ENCODE measurements around the gene USPL1. TPM values are rescaled to one million over a fixed set of nuclear protein-coding genes. Genes with fewer than 3 reads are reported as not detected.
"Not testable (repeated sequence)": the region's sequence is repeated elsewhere in the genome, so short reads cannot be mapped to it uniquely, and the experiment has no call there.

Gene USPL1
- total RNA-seq, 4 donors from 2014 or later, result 16.5 to 31.6 (median 22.1) TPM

DNA sequence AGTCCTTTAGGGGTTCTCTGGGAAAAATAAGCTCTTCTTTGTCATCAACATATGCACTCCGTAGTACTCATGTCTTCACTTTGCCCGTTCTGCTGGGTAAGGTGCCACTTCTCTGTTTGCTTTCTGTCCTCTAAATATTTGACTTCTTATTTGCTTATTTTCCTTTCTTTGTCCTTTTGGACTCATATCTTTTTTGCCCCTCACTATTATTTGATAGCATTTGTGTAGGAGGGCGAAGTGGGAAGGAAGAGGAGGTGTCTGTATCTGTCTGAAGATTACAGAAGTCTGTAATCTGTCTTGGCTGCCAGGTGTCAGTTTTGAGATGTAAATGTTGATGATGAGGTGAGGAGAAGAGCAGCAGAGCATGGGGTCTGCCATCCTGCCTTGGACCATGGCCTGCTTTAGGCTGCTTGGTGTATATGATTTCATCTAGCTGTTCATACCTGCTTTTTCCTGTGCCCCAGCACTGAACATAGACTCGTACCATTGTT, 30.8 kb downstream of the USPL1 start:
- TF ChIP-seq, protein P1, sequence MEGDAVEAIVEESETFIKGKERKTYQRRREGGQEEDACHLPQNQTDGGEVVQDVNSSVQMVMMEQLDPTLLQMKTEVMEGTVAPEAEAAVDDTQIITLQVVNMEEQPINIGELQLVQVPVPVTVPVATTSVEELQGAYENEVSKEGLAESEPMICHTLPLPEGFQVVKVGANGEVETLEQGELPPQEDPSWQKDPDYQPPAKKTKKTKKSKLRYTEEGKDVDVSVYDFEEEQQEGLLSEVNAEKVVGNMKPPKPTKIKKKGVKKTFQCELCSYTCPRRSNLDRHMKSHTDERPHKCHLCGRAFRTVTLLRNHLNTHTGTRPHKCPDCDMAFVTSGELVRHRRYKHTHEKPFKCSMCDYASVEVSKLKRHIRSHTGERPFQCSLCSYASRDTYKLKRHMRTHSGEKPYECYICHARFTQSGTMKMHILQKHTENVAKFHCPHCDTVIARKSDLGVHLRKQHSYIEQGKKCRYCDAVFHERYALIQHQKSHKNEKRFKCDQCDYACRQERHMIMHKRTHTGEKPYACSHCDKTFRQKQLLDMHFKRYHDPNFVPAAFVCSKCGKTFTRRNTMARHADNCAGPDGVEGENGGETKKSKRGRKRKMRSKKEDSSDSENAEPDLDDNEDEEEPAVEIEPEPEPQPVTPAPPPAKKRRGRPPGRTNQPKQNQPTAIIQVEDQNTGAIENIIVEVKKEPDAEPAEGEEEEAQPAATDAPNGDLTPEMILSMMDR (IDR thresholded peaks at IDR 0.05), result no peak
- TF ChIP-seq POLR2A (IDR thresholded peaks at IDR 0.05) (no peak), EP300 (IDR thresholded peaks at IDR 0.05) (no peak)
- Histone ChIP-seq H3K4me1 (peaks cover 0 to 11% (median 0%) of the 10 kb centered on the region in 4 donors), H3K9me3 (no peaks in the 10 kb centered on the region), H3K4me3 (no peak overlapping the region), H3K27me3 (no peaks in the 10 kb centered on the region), H3K27ac (no peak overlapping the region), H3K36me3 (peaks cover 2 to 81% (median 17%) of the 10 kb centered on the region in 3 donors)
- no peak for DNase-seq (ENCODE audit: low spot score in 2 of 2)
- WGBS, 2 donors, result 94 to 95% methylated on average over 4 of the region's 4 CpGs

DNA sequence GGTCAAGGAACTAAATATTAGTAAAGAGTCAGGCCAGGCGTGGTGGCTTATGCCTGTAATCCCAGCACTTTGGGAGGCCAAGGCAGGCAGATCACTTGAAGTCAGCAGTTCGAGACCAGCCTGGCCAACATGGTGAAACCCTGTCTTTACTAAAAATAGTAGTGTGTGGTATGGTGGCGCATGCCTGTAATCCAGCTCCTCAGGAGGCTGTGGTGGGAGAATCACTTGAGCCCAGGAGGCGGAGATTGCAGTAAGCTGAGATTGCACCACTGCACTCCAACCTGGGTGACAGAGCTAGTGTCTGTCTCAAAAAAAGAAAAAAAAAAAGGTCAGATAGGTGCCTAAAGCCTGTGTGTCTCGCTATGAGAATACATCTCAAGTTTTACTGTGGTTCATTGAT, 33.9 kb downstream of the USPL1 start:
- 88 to 89% methylated on average over 5 of the region's 5 CpGs for whole genome bisulfite sequencing, 2 donors
- not testable (repeated sequence) for H3K4me3 ChIP-seq; DNase-seq (ENCODE audit: low spot score in 2 of 2); H3K4me1 ChIP-seq; H3K27me3 ChIP-seq; H3K9me3 ChIP-seq; H3K27ac ChIP-seq
- H3K36me3 ChIP-seq, result peaks cover 0 to 86% (median 2%) of the 10 kb centered on the region in 3 donors

DNA sequence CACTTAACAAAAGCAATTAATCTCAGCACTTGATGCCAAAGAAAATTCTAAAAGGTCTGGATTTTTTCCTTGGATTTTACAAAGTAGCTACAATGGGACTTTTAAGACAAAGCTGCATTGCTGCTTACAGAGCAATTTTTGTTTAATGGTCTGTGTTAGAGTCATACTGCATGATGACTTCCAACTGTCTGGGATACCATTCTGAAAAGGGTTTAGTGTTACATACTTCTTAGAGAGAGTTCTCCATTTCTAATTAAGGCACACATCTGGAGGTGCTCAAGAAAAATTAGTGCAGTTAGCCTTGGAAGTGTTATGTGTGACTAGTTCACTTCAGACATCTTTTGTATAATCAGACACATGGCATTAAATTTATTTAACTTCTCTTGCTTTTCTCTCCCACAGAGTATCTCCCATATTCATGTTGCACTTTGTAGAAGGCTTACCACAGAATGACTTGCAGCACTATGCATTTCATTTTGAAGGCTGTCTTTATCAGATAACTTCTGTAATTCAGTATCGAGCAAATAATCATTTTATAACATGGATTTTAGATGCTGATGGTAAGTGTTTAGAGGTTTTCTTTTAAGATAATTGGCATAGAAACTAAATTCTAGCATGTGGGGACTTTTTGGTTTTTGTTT, 35.1 kb downstream of the USPL1 start:
- TF ChIP-seq POLR2A (IDR thresholded peaks at IDR 0.05) (no peak), EP300 (IDR thresholded peaks at IDR 0.05) (no peak)
- TF ChIP-seq, protein P1 (IDR thresholded peaks at IDR 0.05), result no peak
- no peak overlapping the region for H3K4me3 ChIP-seq
- 74 to 78% methylated on average over 1 of the region's 1 CpG for WGBS, 2 donors
- no peaks in the 10 kb centered on the region for H3K27me3 ChIP-seq
- H3K9me3 ChIP-seq, result no peaks in the 10 kb centered on the region
- peaks cover 0 to 86% (median 3%) of the 10 kb centered on the region in 3 donors for H3K36me3 ChIP-seq
- DNase-seq (ENCODE audit: low spot score in 2 of 2), result no peak
- H3K4me1 ChIP-seq, result peaks cover 0 to 5% (median 0%) of the 10 kb centered on the region in 4 donors
- H3K27ac ChIP-seq, result no peak overlapping the region

DNA sequence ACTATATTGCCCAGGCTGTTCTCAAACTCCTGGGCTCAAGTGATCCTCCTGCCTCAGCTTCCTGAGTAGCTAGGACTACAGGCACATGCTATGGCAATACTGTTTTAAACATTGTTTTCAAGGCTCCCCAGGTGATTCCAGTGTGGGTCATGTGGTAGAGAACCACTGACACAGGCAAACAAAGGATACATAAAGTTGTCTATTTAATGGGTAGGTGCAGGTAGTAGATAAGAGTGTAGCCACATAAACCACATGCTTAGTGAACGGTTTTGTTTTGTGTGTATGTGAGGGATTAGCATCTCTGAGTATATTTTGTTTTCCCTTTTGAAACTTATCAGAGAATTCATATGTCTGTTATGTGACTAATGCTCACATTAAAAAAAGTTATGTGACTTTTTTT, 36.7 kb downstream of the USPL1 start:
- WGBS, 2 donors, result 81 to 92% methylated on average over 1 of the region's 1 CpG
- H3K4me1 ChIP-seq, result peaks cover 0 to 5% (median 0%) of the 10 kb centered on the region in 4 donors
- H3K36me3 ChIP-seq, result peaks cover 0 to 86% (median 11%) of the 10 kb centered on the region in 3 donors
- no peaks in the 10 kb centered on the region for H3K27me3 ChIP-seq
- no peak for DNase-seq (ENCODE audit: low spot score in 2 of 2)
- no peak for TF ChIP-seq POLR2A (IDR thresholded peaks at IDR 0.05)
- TF ChIP-seq, protein P1 (IDR thresholded peaks at IDR 0.05), result no peak
- TF ChIP-seq EP300 (IDR thresholded peaks at IDR 0.05), result no peak
- no peak overlapping the region for H3K27ac ChIP-seq
- H3K4me3 ChIP-seq, result no peak overlapping the region
- H3K9me3 ChIP-seq, result no peaks in the 10 kb centered on the region

DNA sequence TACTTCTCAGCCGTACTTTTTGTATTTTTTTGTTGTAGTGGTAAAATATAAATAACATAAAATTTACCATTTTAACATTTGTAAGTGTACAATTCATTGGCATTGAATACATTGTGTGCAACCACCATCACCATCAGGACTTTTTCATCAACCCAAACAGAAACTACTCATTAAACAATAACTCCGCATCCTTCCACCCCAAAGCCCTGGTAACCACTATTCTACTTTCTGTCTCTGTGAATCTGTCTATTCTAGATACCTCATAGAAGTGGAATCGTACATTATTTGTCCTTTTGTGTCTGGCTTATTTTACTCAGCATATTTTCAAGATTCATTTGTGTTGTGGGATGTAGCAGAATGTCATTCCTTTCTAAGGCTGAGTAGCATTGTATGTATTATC, 38.5 kb downstream of the USPL1 start:
- DNase-seq (ENCODE audit: low spot score in 2 of 2), result no peak
- Histone ChIP-seq H3K9me3 (no peaks in the 10 kb centered on the region), H3K27ac (no peak overlapping the region), H3K36me3 (peaks cover 0 to 80% (median 11%) of the 10 kb centered on the region in 3 donors), H3K4me3 (no peak overlapping the region), H3K27me3 (no peaks in the 10 kb centered on the region), H3K4me1 (peaks cover 0 to 5% (median 0%) of the 10 kb centered on the region in 4 donors)
- WGBS, 2 donors, result 92% methylated on average over 3 of the region's 3 CpGs
- no peak for TF ChIP-seq EP300 (IDR thresholded peaks at IDR 0.05)

DNA sequence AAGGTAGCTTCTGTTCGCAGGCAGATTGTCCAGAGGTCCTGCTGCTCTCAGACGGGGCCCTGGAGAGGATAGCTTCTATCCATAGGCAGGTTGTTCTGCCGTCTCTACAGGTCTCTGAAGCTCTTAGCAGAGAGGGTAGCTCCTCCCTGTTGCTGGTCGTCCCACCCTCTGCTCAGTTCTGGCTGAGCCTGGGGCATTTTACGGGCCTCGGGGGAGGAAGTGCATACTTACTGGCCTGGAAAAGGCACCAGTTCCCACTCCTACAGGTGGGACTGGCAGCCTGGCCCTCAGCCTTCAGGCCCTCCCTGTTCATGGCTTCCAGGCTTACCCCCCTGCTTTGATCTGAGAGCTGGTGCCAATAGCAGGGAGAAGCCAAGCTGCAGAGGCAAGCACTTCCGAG, 42.3 kb downstream of the USPL1 start:
- H3K4me1 ChIP-seq, result no peaks in the 10 kb centered on the region
- WGBS, 2 donors, result 45 to 55% methylated on average over 7 of the region's 7 CpGs
- H3K27ac ChIP-seq, result peak overlapping the region in 1 of 4 donors; percentile 21
- H3K36me3 ChIP-seq, result peaks cover 0 to 54% (median 11%) of the 10 kb centered on the region in 3 donors
- H3K9me3 ChIP-seq, result no peaks in the 10 kb centered on the region
- H3K4me3 ChIP-seq, result no peak overlapping the region
- H3K27me3 ChIP-seq, result no peaks in the 10 kb centered on the region
- no peak for DNase-seq (ENCODE audit: low spot score in 2 of 2)
- TF ChIP-seq, protein P1 (IDR thresholded peaks at IDR 0.05), result no peak
- no peak for TF ChIP-seq POLR2A (IDR thresholded peaks at IDR 0.05)
- no peak for TF ChIP-seq EP300 (IDR thresholded peaks at IDR 0.05)

Data from tibial nerve (tissue), 4 donors.